Measurements from ENCODE around the gene BCAS3.

Gene BCAS3

DNA sequence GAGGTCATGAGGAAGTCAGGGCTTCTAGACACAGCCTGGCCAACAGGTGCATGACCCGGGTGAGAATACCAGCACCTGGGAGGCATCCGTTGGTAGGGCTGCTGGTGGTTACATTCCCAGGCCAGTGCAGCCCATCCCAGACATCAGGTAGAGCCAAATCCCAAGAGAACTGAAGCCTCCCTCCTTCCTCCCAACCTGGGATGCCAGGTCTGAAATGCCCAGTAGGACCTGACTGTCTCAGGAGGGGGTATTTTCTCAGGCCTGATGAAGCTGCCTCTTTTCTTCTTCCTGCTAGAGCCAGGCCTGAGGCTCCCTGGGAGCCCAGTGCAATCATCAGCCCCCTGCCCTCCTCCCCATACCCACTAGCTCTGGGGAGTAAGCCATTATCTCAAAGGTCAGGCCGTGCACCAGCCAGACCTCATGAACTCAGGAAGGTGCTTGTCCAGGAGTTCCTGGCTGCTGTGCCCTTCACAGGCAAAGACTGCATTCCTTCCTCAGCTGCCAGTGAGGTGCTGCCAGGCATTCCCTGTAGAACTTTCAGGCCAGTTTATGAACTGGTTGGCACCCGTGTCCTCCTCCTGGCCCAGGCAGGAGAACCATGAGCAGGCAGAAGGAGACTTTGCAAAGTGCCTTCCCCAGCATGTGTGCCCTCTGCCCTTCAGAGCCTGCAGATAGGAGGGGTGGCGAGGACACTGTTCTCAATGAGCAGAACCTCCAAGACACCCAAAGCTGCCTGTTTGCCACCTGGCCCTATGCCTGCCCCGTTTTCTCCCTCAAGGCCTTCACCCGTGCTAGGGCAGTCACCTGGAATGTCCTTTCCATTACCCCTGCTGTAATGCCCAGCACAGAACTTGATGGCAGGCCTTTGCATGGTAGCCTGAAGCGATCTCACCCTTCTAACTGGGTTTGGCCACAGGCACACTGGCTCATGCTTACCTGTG lies 729.6 kb downstream of the BCAS3 start:
- no peak for DNase-seq

DNA sequence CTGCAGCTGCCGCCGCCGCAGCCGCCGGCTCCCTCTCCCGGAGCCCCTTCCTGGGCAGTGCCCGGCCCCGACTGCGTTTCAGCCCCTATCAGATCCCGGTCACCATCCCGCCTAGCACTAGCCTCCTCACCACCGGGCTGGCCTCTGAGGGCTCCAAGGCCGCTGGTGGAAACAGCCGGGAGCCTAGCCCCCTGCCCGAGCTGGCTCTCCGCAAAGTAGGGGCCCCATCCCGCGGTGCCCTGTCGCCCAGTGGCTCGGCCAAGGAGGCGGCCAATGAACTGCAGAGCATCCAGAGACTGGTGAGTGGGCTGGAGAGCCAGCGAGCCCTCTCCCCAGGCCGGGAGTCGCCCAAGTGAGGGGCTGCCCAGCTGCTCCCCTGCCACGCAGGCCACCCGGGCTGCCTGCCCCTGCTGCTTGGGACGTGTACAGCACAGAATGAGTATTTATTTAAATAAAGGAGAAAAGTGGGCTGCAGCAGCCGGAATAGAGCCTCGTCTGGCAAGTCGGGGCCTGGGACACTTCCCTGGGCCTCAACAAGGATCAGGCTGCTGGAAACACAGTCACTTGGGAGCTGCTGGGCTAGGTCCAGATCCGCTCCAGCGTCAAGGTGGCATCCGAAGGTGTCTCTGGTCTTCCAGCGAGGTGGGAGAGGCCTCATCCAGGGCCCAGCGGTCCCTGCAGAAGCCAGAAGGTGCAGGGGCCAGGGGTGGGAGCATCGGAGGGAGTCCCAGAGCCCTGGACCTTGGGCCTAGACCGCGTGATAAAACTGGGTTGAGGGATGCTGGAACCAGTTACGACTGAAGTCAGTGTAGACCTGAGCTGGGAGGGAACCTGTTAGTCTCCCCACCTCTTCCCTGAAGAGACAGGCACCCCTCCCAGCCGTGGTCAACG lies 730.7 kb downstream of the BCAS3 start:
- DNase-seq, result no peak

DNA sequence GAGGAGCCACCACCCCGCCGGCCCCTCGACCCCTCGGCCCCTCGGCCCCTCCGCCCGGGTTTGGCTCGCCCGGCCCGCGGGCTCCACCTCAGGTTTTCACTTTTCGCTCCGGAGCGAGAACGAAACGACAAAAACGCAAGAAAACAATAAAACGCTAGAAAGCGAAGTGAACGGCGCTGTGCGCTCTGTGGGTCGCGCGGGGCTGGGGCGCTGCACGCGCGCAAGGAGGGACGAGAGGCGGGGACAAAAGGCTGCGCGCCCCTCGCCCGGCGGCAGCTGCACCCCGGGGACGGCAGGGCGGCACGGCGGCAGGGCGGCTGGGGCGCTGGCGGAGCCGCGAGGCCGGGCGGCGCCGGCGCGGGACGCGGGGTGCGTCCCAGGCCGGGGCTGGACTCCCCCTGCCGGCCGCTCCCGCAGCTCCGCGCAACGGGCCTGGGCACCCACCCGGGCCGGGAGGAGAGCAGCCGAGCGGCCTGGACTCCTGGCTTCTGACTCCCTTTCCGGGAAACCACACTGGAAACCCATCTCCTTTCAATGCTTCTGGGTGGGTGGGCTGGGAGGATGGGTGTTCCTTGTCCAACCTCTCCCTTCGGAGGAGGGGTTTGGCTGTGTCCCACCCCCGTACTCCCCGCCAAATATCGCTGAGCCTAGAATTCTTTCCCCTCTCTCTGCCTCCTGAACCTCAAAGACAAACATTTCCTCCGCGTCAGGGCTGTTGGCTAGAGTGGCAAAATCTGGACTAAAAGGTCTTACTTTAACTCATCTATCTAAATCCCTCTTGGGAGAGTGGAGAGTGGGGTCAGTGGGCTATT lies 731.9 kb downstream of the BCAS3 start:
- DNase-seq, result no peak

DNA sequence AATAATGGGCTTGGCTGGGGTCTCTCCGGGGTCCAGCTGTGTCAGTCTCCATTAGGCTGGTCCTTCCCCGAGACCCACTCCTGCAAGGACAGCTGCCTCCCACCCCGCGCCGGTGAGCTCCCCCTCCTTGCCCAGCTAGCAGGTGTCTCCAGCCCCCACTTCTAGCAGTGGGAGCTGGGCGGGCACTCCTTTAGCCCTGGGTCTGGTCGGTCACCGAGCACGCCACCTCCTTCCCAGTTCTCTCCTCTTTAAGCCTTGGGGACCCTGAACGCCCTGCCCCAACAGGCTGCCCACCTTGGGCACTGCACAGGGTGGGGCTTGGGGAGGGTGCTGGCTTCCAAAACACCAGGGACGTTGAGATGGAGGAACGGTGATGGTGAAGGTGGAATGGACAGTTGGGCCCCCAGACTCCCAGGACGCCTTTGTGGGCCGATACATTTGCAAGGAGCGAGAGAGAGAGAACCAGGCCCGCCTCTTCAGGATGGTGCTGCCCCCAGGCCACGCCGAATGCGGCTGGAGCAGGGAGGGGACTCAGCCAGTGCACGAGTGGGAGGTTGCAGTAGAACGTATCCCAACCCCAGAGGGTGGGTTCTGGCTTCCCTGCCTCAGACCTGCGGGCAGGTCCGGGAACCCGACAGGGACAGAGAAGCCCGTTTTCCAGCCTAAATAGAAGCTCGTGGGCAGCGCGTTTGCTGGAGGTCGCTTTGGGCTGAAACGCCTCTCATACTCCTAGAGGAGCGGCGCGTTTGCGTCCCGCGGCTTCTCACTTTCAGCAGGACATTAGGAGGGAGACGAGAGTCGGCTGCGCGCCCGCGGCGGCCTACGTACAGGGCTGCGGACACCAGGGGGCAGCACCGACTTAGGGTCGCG lies 732.7 kb downstream of the BCAS3 start:
- DNase-seq, result peak; percentile 66

DNA sequence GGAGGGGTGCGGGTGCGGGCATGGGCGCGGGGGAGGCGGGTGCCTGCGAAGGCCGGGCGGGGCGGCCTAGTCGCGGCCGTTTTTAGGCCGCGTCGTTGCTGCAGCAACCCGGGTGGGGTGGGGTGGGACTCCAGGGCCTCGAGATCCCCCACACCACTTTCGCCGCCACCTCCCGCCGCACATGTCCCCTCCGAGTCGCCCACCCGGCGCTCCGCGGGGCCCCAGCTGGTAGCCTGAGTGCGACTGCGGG lies 733.3 kb downstream of the BCAS3 start:
- DNase-seq, result no peak

DNA sequence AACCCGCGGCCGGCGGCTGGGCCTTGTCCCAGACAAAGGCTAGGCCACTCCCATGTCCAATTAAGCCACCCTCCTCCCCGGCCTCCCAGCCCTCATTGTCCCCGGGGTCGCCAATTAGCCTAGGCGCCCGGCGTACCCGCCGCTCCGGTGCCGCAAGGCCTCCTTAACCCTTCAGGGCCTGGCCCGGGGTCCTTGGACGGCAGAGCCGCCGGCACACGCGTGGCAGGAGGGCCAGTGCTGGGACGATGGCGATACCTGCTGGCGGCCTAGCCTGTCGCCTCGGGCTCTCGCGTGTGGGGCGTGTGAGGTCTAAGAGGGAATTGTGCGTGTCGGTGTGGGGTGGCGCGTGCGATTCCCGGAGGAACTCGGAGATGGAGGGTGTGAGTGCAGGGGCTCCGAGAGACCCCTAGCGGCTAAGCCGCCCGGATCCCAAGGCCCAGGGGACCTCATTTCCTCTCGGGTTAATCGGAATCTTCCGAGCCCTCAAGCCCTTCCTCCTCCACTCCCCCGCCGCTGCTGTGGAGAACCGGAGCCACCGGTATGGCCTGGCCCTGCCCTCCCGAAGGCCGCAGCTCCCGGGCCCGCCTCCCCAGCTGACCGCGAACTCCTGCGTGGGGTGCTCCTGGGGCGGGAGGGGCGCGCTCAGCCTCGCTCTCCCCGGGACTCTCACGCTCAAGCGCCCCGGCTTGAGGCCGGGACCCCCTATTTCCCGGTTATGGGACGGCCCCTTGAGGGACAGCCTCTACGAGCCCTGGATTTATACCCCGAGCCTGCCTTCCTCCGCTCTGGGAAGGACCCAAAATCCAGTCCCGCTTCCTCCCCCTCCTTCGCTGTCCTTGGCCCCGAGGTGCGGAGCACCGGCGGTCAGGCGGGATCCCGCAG lies 733.9 kb downstream of the BCAS3 start:
- peak; percentile 26 for DNase-seq

DNA sequence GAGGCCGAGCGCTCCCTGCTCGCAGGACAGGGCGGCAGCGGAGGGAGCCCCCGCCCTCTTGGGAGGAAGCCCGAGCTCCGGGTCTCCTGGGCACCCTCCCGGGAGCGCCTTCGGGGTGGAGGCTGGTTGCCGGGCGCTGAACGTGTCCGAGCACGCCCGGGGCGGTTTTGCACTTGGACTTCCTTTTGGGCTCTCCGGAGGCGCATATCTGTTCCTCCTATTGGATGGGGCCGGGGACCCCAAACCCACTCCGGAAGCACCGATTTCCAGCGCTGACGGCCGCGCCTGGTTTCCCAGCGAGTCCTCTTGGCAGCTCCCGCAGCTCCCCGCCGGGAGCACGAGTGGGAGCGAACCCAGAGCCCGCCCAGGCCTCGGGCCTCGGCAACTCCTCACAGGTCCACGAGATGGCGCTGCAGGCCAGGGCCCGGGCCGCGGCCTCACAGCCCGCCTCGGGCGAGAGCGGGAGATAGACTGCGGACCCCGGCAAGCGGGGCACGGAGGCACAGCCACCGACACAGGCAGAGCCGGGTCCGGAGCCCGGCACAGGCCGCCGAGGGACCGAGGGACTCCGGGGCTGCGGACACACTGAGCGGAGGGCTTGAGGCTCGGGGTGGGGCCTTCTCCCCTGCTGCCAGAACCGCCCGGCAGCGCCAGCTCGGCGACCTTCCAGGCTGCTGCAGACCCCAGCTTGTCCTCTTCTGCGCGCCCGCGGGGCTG lies 734.6 kb downstream of the BCAS3 start:
- peak; percentile 63 for DNase-seq

DNA sequence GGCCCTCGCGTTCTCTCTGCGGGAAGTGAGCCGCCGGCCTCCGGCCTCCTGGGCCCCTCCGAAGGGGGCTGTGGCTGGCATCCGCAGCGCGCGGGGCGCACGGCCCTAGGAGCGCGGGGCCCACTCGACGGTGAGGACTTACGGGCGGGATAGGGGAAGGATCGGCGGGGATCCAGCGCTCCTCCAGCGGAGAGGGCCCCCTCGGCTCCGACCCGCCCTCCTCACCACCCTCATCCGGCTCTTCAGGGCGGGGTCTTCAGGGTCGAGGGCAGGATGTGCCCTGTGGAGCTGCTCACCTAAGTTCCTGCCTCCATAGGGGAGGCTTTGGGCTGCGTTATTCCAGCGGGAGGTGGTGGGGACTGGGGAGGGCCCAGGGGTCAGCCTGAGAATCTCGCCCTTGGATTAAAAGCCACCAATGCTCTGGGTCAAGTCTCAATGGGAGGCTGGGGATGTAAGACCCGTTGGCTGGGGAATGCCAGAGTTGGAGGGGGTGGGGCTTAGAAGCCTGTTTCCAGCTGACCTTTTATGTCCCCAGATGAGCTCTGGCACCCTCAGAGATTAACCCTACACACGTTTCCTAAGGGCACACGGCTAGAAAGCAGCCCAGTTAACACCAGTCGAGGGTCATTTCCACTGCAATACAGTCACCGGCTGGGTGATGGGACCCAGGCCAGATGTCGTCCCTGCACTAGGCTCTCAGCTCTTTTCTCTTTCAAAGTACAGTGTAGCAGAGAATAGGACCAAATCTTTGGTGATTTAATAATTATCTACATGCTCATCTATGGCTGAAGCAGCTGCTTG lies 735.4 kb downstream of the BCAS3 start:
- no peak for DNase-seq

DNA sequence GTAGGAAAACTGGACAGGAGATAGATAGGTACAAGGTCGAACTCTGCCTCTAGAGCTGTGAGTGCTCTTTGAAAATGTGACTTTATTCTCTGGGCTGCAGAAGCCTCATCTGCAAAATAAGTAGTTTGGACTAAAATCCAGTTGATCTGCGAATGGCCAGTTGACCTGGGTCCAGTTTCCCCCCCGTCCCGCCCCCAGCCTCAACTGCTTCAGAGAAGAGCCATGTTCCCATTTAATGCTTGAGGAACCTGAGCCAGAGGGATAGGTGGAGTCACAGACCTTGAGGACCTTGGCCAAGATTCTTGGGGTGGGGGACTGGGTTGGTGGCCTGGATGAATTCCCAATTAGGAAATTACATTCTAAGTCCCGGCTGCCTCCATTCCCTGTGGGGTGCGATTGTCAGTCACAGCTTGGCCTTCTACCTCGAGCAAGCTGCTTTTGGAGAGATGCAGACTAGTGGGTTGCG lies 736.0 kb downstream of the BCAS3 start:
- DNase-seq, result no peak

DNA sequence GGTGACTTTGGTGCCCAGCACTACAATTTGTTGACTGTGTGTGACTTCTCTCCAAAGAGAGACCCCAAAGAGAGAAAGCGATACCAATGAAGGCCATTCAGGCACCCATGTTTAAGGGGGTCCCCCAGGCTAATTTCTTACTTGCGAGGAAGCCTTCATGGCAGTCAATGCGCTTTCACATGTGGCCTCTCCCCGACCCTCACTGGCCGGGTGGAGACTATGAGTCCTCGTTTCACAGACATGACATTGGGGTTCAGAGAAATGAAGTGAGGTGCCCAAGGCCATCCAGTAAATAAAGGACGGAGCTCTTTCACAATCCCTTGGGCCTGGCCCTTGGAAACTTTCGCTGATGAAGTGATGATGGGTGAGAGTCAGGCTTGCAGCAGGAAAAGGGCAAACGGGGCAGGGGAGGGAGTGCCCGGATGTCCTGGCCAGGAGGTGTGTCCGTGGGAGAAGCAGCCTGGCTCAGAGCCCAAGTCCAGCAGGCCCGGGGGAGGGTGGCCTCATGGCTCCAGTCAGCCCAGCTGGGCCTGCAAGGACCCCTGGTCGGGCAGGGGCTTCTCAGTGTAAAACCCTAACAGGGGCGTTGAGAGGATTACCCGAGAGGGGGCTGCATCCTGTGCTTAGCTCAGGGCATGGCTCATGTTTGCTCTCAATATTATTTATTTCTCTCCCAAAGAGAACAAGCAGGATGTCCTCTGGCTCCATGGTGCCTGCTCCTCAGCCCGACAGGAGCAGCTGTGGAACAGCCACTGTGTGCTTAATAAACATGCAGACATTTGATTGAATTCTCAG lies 736.7 kb downstream of the BCAS3 start:
- no peak for DNase-seq

DNA sequence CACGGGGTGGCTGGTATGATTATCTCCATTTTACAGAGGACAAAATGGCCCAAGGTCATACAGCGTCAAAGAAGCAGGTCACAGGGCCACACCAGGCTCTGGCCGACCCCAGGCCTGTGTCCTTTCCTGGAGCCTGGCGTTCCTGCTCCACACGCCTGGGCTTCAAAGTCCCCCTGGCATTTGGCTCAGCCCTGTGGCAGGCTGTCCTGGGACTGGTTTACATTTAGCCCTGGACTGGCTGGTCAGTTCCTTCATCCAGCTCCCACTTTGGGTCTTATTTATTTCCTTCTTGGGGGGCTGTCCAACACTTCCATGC lies 737.2 kb downstream of the BCAS3 start:
- no peak for DNase-seq

DNA sequence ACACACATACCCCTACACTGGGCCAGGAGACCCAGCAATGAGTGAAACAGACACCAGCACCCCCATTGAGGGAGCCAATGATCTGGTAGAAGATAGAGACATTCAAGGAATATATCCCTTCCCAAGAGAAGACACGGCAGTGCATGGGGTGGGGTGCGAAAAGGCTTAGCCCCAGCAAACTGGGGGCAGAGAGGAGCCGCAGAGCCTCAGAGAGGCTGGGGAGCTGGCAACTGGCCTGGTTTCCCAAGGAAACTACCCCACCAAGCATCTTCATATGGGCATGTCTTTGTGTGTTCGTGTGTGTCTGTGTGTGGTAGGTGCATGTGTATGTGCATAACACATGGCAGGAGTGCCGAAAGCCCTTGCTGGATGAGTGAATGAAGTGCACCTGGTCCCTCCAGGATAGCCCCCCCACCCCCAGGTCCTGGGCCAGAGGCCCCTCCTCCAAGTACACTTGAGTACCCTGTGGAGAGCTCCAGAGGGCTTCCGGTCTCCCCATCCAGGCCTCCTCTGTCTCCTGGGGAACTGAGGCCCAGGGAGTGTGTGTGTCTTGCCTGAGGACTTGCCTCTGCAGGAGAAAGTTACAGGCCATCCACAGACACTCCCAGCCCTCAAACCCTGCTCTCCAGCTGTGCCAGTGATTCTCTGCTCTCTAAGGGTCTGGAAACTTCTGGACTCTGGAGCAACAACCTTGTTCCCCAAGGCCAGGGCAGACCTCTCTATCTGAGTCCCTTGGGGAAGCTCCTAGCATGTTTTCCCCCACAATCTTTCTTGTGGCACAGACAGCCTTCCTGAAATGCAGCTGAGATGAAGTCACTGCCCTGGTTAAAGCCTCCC lies 737.9 kb downstream of the BCAS3 start:
- DNase-seq, result no peak

DNA sequence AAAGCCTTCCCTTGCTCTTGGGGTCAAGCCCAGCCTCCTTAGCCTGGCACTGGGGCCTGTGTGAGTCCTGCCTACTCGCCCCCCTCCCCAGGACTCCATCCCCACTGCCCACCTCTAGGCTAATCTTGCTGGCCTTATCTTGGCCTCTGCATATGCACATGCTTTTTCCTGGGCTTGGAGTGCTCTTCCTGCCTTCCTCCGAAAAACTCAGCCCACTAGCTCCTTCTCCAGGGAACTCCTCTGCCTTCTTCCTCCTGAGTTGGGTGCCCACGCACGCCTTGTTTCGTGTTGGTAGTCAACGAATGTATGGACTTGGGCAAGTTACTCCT lies 738.5 kb downstream of the BCAS3 start:
- no peak for DNase-seq

DNA sequence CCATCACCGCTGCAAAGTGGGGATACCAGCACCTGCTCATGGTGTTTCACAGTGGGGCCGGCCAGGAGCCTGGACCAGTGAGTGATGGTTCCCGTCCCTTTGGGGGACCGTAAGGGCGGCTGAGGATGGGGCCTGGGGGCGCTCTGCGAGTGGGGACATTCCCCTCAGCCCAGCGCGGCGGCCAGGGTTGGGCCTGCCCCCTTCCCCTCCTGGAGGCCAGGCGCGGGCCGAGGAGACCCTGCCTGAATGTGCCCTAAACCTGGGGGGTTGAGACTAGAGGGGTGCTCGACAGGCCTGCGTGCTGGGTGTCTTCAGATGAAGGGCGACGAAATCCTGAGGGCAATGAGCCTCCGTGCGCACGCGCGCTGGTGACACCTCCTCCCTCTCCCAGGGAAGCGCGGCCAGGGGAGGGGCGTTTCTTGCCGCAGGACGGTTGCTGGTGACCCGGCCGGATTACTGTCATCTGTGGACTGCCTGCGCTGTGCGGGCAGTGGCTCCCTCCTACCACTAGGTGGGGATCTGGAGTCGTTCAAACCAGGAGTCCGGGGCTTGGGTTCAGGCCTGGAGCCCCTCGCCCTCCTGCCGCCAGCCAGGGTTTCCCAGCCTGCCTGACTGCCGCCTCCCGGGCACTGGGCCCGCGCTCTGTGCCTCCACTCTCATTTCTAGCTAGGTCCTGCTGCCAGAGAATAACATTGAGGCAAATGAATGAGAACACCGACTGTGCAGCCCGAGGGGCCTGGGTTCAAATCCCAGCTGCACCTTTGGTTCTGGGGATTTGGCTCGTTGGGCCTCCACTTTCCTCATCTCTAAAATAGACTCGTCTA lies 739.1 kb downstream of the BCAS3 start:
- peak; percentile 42 for DNase-seq

DNA sequence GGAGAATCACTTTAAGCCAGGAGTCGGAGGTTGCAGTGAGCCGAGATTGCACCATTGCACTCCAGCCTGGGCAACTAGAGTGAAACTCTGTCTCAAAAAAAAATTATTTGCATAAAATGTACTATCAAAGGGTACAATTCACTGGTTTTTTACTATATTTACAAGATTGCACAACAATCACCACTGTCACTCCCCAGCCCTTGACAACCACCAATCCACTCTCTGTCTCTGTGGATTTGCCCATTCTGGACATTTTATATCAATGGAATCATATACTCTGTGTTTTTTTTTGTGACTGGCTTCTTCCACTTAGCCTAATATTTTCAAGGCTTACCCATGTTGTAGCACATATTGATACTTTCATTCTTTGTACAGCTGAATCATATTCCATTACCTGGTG lies 740.8 kb downstream of the BCAS3 start:
- no peak for DNase-seq

DNA sequence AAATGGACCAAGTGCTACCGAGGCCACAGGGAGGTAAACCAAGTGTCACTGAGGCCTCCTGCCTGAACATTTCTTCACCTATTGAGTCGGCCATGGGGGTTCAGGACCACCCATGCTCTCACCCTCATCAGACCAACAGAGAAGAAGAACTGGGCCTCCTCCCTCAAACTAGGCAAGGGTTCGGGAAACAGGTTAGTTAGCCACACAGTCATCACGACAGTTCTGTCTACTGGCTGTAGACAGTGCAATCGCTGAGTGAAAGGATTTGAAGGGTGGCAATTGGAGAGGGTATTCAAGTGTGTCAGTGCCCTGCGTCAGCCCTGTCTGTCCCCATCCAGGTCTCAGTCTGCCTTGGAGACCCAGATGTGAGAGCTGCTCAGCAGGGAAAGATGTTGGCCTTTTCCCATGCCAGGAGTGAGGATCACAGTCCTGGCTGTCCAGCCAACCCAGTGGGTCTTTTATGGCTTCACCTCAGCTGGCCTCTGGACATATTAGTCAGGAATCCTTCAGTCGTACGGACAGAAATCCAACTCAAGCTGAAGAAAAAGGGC lies 741.9 kb downstream of the BCAS3 start:
- DNase-seq, result no peak

DNA sequence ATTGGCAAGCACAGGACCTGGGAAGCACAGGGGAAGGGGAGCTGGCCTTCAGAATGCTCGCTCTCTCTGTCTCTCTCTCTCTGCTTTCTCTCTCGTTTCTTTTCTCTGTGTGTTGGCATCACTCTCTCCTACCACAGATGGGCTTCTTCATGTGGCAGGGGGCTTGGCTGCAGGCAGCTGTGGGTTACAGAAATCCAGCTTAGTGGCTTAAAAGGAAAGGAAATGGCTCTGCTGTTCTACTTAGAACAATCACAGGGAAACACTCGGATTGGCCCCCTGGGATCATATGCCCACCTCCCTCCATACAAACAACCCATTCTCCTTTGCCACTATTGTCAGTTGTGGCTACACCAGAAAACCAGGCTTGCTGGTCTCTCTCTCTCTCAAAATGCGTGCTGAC lies 742.4 kb downstream of the BCAS3 start:
- no peak for DNase-seq
